Peyer's patch (tissue), 4 donors: Measurements from ENCODE around the gene CCPG1.

ENCODE experiments used
- POLR2A ChIP-seq, 2 donors: fragments of 450-650 bp; IDR thresholded peaks; one replicate each; pipeline ENCODE4 v1.5.1; 2017; ENCODE audit warnings: antibody characterized with exemption in 2 of 2, mild to moderate bottlenecking in 2 of 2, moderate library complexity in 2 of 2
- TF ChIP-seq, protein P1 (sequence below), 6 experiments: fragments of 450-650 bp in 4 of 6; fragments of 200-600 bp in 2 of 6; sonication (generic) in 1 of 6; IDR thresholded peaks; one replicate each; pipeline ENCODE4 v1.5.1; 2017 to 2019; ENCODE audit warnings: antibody characterized with exemption in 6 of 6, mild to moderate bottlenecking in 3 of 6, moderate library complexity in 1 of 6

DNA sequence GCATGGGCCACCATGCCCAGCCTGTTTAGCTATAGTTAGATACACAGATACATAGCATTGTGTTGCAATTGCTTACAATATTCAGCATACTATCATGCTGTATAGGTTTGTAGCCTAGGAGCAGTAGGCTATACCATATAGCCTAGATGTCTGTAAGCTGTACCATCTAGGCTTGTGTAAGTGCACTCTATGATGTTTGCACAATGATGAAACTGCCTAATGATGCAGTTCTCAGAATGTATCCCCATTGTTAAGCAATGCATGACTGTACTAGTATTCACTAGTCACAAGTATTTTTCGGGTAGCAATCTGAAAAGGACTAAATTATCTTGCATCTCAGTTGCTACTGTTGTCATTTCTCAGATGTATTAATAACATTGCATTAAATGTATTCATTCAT lies 73.2 kb downstream of the CCPG1 start:
- TF ChIP-seq, protein P1, sequence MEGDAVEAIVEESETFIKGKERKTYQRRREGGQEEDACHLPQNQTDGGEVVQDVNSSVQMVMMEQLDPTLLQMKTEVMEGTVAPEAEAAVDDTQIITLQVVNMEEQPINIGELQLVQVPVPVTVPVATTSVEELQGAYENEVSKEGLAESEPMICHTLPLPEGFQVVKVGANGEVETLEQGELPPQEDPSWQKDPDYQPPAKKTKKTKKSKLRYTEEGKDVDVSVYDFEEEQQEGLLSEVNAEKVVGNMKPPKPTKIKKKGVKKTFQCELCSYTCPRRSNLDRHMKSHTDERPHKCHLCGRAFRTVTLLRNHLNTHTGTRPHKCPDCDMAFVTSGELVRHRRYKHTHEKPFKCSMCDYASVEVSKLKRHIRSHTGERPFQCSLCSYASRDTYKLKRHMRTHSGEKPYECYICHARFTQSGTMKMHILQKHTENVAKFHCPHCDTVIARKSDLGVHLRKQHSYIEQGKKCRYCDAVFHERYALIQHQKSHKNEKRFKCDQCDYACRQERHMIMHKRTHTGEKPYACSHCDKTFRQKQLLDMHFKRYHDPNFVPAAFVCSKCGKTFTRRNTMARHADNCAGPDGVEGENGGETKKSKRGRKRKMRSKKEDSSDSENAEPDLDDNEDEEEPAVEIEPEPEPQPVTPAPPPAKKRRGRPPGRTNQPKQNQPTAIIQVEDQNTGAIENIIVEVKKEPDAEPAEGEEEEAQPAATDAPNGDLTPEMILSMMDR (IDR thresholded peaks at IDR 0.05), result no peak
- no peak for TF ChIP-seq POLR2A (IDR thresholded peaks at IDR 0.05)
